Measurements from ENCODE around the gene CCDC127.

CCDC127 gene

DNA sequence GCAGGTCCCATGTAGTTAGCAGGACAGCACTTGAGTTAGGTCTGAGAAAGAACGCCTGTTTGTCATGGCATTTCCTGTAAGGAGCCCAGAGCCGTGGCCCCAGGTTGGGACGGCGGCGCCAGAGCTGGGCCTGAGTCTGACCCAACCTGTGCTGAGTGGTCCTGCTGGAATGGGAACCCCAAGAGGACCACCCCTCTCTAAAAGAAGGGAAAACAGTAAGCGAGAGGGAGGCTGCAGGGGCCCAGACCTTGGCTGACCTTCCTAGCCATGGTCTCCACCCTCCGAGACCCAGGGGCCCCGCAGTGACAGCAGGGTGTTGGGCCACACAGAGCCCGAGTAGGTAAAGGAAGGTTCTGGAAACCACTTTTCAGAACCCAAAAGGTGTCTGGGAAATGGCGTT lies 28.5 kb downstream of the CCDC127 start:
- DNase-seq (ENCODE audit: low spot score), result no peak

DNA sequence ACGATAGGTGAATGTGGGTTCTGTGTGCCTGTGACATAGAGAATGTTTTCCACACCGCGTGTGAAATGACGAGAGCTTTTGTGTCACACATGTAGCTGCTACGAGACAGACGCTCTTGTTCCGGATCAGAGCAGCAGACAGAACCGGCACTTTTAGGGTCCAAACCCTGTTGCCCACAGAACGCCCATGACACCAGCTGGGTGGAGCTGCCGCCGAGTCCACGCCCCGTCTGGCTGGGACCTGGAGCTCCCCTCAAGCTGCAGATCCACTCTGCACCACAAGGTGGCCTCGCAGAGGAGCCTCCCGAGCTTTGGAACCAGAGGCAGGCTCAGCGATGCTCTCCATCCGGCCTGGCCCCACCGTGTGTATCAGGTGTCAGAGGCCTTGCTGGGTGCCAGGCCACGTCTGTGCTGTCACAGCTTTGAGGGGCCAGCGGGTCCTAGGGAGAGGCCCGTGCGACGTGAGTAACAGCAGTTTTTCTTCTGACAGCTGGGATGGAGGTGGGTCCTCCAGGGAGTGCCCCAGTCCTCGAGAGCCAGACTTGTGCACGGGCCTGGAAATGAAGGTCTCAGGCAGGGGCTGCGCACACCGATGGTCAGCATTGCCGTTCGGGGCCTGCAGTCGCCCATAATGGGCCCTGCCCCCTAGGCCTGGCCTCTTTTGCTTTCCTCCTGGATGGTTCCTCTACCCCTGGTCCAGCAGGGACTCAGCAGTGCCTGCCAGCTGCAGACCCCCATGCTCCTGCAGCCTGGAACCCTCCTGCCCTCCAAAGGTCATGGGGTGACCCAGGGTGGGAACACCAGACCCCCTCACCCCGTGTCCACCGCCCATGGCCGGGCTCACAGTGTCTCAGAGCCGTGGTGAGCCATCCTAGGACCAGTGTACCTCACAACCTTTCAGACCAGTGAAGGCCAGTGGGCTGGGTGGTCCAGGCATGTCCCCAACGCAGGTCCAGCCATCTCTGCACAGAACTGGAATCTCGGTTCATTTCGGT lies 29.2 kb downstream of the CCDC127 start:
- DNase-seq (ENCODE audit: low spot score), result peak; percentile 97

- no peak for DNase-seq (ENCODE audit: low spot score)
These were observed 30.1 kb downstream of the CCDC127 start for GRCh38 chr5:187617-188451.

- no peak for DNase-seq (ENCODE audit: low spot score)
These were observed 30.9 kb downstream of the CCDC127 start for GRCh38 chr5:187042-187431.

DNA sequence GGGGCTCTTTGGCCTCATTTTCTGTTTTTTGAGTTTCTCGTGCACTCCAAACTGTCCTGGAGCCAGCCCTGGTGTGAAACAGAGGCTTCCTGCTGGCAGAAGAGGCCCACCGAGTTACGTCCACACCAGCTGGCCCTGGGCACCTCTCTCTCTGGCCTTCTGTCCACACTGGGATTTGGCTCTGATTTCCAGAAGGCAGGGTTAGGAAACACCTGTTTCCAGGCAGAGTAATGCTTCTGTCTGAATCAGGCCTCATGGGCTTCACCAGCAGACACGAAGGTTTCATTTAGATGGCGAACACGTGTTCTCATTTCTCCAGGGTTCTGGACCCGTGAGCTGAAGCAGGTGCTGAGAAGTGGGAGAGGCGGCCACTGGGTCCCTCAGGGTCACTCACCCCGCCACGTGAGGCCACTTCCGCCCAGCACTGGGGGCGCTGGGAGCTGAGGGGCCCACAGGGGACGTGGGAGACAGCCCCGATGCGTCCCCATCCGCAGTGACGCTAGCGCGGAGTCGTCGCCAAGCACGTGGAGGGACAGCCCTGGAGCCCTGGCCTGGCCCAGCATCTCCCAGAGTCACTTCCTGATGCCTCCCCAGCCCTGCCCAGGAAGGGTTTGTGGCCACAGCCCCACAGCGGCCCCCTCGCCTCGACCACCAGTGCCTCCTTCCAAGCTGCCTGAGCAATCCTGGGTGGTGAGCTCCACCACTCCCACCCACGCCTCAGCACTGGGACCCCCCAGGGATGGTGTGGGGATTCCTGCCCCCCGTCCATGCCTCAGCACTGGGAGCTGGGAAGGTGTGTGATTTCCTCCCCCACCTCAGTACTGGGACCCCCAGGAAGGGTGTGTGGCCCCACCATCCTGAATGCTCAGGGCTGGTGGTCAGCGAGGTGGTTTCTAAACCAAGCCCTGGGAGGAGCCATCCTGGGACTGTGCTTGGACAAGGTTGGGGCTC lies 31.6 kb downstream of the CCDC127 start:
- no peak for DNase-seq (ENCODE audit: low spot score)

GRCh38 chr5:185095-186070 lies 32.6 kb downstream of the CCDC127 start:
- no peak for DNase-seq (ENCODE audit: low spot score)

DNA sequence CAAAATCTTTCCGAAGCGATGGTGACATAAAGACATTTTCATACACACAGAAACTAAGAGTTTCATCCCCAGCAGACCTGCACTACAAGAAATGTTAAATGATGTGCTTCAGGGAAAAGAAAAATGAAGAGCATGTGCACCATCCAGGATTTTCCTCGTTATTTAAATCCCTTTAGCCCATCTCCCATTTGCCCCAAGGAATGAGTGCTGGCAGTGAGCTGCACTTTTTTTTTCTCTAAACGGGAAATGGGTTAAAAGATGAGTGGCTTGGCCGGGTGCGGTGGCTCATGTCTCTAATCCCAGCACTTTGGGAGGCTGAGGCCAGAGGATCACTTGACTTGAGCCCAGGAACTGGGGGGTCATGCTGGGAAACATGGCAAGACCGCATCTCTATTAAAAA lies 33.5 kb downstream of the CCDC127 start:
- DNase-seq (ENCODE audit: low spot score), result no peak

- DNase-seq (ENCODE audit: low spot score), result no peak
These were observed 35.8 kb downstream of the CCDC127 start for GRCh38 chr5:182126-182525.

GRCh38 chr5:181566-181965 lies 36.4 kb downstream of the CCDC127 start:
- DNase-seq (ENCODE audit: low spot score), result no peak

- DNase-seq (ENCODE audit: low spot score), result no peak
These were observed 36.8 kb downstream of the CCDC127 start for GRCh38 chr5:181160-181559.

GRCh38 chr5:180286-180918 lies 37.6 kb downstream of the CCDC127 start:
- DNase-seq (ENCODE audit: low spot score), result no peak

DNA sequence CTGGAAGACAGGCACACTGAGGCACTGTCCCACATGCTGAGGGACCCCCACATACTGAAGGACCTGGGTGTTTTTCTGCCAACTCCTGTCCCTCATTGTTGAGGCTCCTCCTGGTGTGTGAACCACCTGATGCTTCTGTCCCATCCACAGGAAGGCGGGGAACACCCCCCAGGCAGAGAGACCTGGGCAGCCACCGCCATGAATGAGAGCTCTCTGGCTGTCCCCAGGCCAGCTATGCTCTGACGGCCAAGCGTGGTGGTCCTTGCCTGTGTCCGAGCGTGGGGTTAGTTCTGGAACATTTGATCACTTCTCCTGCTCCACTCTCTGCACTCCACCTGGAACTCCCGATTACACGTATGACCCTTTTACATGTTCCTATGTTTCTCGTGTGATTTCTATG lies 38.6 kb downstream of the CCDC127 start:
- no peak for DNase-seq (ENCODE audit: low spot score)

- no peak for DNase-seq (ENCODE audit: low spot score)
These were observed 39.8 kb downstream of the CCDC127 start for GRCh38 chr5:178110-178509.

DNA sequence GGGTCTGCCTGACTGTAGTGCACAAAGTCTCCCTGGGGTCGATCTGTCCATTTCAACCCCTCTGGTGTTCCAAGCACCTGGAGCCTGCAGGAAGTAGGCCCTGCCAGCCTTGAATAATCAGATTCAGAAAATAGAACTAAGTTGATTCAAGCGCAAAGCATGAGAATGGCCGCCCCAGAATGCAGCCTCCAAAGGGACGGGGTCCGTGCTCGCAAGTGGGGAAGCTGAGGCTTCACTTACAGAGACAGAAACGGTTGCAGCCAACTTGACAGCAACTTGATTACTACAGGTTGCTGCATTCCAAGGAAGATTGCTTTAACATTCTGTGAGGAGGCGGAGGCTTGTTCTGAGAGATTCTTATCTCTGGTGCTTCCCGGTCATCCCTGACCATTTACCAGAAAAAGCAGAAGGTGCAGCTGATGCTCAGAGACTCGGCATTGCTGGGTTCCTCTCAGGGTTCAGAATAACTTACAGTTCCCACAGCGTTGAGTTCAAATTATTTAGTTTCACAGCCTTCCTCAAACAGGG lies 41.6 kb downstream of the CCDC127 start:
- DNase-seq (ENCODE audit: low spot score), result no peak

- DNase-seq (ENCODE audit: low spot score), result no peak
These were observed 43.0 kb downstream of the CCDC127 start for GRCh38 chr5:174876-175465.

DNA sequence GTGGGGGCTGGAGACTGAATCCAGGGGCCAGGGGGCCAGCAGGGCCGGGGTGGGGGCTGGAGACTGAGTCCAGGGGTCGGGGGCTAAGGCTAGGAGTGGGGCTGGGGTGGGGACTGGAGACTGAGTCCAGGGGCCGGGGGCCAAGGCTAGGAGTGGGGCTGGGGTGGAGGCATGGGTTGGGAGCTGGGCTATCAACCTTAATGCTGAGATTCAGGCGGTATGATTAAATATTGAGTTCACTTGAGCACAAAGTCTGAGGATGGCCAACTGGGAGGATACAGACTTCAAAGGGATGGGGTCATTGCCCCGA lies 43.7 kb downstream of the CCDC127 start:
- no peak for DNase-seq (ENCODE audit: low spot score)

DNA sequence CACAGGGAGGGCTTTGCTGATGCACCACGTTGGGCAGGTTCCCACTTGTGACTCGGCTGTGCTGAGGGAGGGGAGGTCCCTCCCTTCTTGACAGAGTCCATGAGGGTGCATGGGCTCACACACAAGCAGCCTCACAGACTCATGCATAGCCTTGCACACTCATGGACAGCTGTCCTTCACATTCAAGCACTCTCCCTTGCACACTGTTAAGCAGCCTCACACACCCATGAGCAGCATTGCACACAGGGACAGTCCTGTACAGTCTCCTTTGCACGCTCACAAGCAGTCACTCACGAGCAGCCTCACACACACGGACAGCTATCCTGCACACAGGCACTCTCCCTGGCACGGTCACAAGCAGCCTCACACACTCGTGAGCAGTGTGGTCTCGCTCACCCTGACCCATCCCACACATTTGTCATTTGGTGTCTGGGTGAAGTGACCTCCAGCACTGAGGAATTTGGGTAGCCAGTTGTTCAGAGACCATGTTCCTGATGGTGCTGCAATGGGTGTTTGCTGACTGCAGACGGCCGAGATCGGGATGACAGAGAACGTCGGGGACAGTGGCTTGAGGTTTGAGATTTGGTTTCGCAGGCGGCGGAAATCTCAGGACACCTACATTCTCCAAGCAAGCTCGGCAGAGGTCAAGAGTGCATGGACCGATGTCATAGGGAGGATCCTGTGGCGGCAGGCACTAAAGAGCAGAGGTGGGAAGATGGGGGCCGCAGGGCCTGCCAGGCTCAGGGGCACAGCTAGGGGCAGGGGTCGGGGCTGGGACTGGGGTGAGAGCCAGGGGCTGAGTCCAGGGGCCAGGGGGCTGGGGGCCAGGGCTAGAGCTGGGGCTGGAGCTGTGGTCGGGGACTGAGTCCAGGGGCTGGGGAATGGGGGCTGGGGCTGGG lies 44.3 kb downstream of the CCDC127 start:
- no peak for DNase-seq (ENCODE audit: low spot score)

DNA sequence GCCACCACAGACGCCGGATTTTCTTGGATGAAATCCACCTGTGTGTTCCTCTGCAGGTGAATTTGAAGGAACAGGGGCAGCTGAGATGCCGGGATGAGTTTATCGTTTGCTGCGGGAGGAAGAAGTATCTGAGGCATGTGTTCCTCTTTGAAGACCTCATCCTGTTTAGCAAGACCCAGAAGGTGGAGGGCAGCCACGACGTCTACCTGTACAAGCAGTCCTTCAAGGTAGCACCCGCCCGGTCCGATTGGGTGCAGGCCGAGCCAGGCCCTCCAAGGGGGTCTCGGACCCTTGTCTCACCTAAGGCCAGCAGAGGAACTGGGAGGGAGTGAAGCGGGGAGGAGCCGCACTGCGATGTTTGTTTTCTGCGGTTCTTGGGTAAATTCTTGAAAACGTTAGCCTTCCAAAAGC lies 45.1 kb downstream of the CCDC127 start:
- no peak for DNase-seq (ENCODE audit: low spot score)

GRCh38 chr5:172421-172820 lies 45.5 kb downstream of the CCDC127 start:
- DNase-seq (ENCODE audit: low spot score), result no peak

All from AG20443 (cell line).